HL-60 (cell line): Measurements from ENCODE around the gene DRC3.

Experiments
- DNase-seq, 2 experiments: peaks; one replicate each; pipeline ENCODE4 v3.0.0-alpha.2; 2010 to 2020; ENCODE audit warnings: low read depth in 1 of 2, low spot score in 1 of 2
- H3K27ac ChIP-seq: fragments of 250-450 bp; sonication (Bioruptor Pico); replicated peaks from 2 replicates; pipeline ENCODE4 v1.5.1; 2020; ENCODE audit warnings: mild to moderate bottlenecking, moderate library complexity
- H3K27me3 ChIP-seq: fragments of 250-450 bp; sonication (Bioruptor Pico); 2 replicates; pipeline ENCODE4 v1.5.1; 2021; ENCODE audit warnings: mild to moderate bottlenecking, moderate library complexity; ENCODE audit not compliant: insufficient read depth, poor library complexity, severe bottlenecking
- H3K4me3 ChIP-seq: replicated peaks from 2 replicates; pipeline ENCODE4 v1.5.1; 2011; ENCODE audit warnings: mild to moderate bottlenecking, control low read depth, low read length; ENCODE audit not compliant: insufficient read depth
- CTCF ChIP-seq: IDR thresholded peaks from one replicate; pipeline ENCODE4 v1.5.1; 2011; ENCODE audit warnings: low read length, control low read depth, inconsistent platforms; ENCODE audit not compliant: insufficient read depth
- GABPA ChIP-seq: IDR thresholded peaks from 2 replicates; pipeline ENCODE4 v1.6.1; 2012; ENCODE audit warnings: low read depth
- POLR2AphosphoS5 ChIP-seq: IDR thresholded peaks from 2 replicates; pipeline ENCODE4 v1.6.1; 2012; ENCODE audit warnings: low read depth
- REST ChIP-seq: IDR thresholded peaks from 2 replicates; pipeline ENCODE4 v1.6.1; 2012; ENCODE audit warnings: low read depth; ENCODE audit not compliant: insufficient replicate concordance
- SPI1 ChIP-seq: IDR thresholded peaks from 2 replicates; pipeline ENCODE4 v1.6.1; 2012; ENCODE audit warnings: low read depth, mild to moderate bottlenecking, borderline replicate concordance

DRC3 gene

GRCh38 chr17:17982801-17983200 is 10.1 kb downstream of the DRC3 start:
- TF ChIP-seq GABPA: no peak
- TF ChIP-seq SPI1: no peak
- TF ChIP-seq REST: no peak
- TF ChIP-seq POLR2AphosphoS5: no peak
- TF ChIP-seq CTCF: no peak
- Histone ChIP-seq H3K4me3 (no peak overlapping the region), H3K27ac (no peak overlapping the region)

GRCh38 chr17:17983376-17983775 is 10.7 kb downstream of the DRC3 start:
- DNase-seq: no peak
- Histone ChIP-seq H3K27me3 (no peaks in the 10 kb centered on the region), H3K27ac (no peak overlapping the region), H3K4me3 (no peak overlapping the region)
- no peak for TF ChIP-seq CTCF
- TF ChIP-seq GABPA: no peak
- no peak for TF ChIP-seq POLR2AphosphoS5
- no peak for TF ChIP-seq REST

More at GRCh38 chr17:17982801-17983200, 10.1 kb downstream of the DRC3 start:
- no peaks in the 10 kb centered on the region for H3K27me3 ChIP-seq
- DNase-seq: no peak

- no peaks in the 10 kb centered on the region for H3K27me3 ChIP-seq
- no peak overlapping the region for H3K4me3 ChIP-seq
- TF ChIP-seq CTCF (no peak), POLR2AphosphoS5 (no peak), REST (no peak), GABPA (no peak), SPI1 (no peak)
- no peak overlapping the region for H3K27ac ChIP-seq
- no peak for DNase-seq
These were observed 11.1 kb downstream of the DRC3 start for GRCh38 chr17:17983776-17984175.
